Smooth muscle cell of the brain vasculature (primary cell): ENCODE data around the gene TMEM258.
A peak's percentile ranks its signal among the peaks of the same experiment; 100 is the strongest.

Experiments used
- DNase-seq: peaks from one replicate; pipeline ENCODE4 v3.0.0-alpha.2; 2012; ENCODE audit warnings: low read depth, low spot score

The TMEM258 gene

GRCh38 chr11:61795876-61796526 lies 3.6 kb upstream of the TMEM258 start:
- DNase-seq: no peak

DNA sequence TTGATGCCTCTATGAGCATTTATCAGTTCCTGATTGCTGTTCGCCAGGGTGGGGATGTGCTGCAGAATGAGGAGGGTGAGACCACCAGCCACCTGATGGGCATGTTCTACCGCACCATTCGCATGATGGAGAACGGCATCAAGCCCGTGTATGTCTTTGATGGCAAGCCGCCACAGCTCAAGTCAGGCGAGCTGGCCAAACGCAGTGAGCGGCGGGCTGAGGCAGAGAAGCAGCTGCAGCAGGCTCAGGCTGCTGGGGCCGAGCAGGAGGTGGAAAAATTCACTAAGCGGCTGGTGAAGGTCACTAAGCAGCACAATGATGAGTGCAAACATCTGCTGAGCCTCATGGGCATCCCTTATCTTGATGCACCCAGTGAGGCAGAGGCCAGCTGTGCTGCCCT lies 3.1 kb upstream of the TMEM258 start:
- DNase-seq: no peak

DNA sequence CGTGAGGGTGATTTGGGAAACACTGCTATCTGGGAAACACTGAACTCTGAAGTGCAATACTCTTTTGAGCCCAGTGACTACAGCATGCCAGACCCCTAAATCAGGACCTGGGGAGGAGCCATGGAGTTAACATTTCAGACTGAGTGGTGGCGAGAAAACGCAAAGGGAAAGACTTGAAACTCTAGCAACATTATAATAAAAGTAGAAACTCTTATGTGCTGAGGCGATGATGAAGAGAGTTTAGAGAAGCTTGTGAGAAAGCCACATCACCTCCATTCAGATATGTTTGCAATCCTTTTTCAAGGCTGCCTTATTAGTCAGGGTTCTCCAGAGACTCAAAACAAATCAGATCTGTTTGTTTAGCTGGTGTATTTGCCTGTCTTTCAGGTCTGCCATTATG lies 2.2 kb upstream of the TMEM258 start:
- no peak for DNase-seq

DNA sequence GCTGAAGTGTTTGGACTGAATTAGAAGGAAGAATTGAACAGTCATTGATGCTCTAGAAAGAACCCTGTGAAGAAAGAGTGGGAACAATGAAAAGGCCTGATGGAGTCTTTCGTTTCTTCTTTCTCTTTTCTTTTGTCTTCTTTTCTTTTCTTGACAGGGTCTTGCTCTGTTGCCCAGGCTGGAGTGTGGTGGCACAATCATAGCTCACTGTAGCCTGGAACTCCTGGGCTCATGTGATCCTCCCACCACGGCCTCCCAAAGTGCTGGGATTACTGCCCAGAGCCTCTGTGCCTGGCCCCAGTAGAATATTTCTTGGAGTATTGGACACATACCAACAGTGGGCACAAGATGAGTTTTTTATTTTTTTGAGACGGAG lies 1.4 kb upstream of the TMEM258 start:
- no peak for DNase-seq

GRCh38 chr11:61793083-61793828 lies 857 bp upstream of the TMEM258 start:
- no peak for DNase-seq

DNA sequence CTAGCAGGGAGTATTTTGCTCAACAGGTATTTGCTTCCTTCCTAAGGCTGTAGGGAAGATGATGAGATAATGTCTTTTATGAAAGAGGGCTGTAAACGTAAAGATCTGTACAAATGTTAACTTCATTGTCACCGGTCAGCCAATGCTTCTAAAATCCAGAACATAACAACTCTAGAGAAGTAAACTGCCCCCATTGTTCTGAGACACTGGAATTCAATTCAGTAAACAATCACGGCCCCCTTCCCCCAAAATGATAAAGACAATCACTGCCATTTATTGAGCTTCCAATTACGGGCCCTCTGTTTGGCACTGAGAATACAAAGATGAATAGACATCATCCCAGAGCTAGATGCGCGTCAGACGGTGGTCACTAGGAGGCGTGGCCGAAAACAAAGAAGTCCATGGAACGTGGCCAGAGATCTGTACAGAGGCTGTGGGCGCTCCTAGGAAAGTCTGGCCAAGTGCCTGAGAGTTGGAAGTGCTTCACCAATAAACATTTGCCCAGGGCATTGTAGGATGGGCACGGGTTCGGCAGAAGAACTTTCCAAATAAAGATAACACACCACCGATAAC lies 576 bp downstream of the TMEM258 start:
- DNase-seq: no peak

GRCh38 chr11:61787928-61788491 lies 4.4 kb downstream of the TMEM258 start:
- peak; percentile 24 for DNase-seq

GRCh38 chr11:61785837-61786402 lies 6.5 kb downstream of the TMEM258 start:
- no peak for DNase-seq

- no peak for DNase-seq
These were observed 7.9 kb downstream of the TMEM258 start for GRCh38 chr11:61784506-61784805.

DNA sequence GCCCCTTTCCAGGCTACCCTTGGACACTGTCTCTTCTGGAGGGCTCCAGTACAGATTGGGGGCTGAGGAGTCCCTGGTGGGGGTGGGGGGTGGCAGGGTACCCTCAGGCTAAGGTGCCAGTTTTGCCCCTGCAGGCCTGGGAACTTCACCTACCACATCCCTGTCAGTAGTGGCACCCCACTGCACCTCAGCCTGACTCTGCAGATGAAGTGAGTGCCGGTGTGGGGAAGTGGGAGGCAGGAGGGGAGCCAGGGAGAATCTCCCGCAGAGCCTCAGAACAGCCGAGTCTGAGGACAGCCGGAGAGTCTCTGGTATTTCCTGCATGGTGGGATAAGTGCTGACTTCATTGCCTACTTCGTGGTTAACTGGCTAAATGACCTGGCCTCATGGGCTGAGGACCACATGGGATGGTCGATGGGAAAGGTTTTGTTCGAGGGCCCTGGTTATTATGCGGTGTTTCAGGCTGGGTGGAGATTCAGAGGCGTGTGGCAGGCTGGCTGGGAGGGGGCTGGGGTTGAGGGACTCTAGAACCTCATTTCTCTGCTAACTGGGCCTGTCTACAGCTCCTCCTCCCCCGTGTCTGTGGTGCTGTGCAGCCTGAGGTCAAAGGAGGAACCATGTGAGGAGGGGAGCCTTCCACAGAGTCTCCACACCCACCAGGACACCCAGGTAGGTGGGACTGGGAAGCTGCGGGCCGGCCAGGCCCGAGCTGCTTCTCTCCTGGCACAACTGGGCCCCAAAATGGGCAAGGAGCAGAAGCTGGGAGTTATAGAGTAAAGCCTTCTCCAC lies 8.5 kb downstream of the TMEM258 start:
- DNase-seq: peak; percentile 46

DNA sequence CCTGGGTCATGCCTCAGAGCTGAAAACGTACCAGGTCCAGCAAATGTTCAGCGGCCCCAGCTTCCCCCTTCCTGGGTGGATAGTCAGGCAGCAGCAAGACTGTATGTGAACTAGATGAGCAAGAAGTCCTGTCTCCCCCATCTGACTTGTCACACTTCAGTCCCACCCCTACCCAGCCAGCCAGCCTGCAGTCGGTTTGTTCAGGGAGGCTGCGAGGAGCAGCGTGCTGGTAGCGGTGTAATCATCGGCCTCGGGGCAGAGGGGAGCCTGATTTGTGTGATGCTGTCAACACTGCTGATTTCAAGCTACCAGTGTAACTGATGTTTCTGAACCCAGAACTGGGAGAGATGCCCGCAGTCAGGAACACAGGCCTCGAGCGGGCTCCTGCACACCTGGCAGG lies 9.6 kb downstream of the TMEM258 start:
- DNase-seq: no peak

DNA sequence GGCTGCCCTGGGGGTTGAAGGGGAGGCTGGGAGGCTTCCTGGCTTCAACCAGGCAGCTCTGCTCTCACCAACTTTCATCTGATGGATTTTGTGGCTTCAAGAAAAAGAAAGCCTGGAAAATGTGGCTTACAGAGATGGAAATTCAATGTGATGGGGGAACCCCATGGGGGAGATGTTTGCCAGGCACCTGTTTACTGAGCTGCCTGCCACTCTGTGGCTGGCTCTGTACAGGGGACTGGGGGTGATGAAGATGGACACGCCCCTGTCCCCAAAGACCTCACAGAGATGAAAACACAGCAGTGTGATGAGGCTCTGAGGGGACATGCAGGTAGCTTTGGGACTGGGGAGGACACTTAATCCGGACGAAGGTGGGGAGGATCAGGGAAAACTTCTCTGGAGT lies 10.1 kb downstream of the TMEM258 start:
- DNase-seq: no peak

GRCh38 chr11:61781585-61781984 lies 10.8 kb downstream of the TMEM258 start:
- no peak for DNase-seq

DNA sequence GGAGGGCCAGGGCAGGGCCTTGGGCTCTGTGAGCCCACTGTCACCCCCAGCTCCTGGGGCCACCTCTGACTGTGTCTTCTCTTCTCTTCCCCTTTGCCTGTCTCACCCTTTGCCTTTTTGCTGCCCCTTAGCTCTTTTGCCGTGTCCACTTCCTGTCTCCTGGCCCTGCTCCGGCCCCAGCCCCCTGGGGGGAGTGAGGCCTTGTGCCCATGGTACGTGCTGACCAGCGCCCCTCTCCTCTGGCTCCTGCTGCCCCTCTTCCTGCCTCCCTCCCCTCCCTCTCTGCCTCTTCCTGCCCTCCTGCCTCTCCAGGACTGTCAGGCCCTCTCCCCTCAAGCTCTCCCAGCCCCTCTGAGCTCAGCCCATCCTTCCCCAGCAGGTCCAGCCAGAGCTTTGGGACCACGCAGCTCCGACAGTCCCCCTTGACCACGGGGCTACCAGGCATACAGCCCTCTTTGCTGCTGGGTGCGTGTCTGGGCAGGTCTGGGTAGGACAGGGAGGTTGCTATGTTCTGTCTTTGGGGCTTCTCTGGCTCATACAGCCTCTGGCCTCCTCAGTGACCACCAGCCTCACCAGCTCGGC lies 11.7 kb downstream of the TMEM258 start:
- DNase-seq: no peak

GRCh38 chr11:61779666-61780525 lies 12.5 kb downstream of the TMEM258 start:
- DNase-seq: no peak

GRCh38 chr11:61778920-61779650 lies 13.3 kb downstream of the TMEM258 start:
- no peak for DNase-seq

- no peak for DNase-seq
These were observed 14.0 kb downstream of the TMEM258 start for GRCh38 chr11:61778357-61778886.

DNA sequence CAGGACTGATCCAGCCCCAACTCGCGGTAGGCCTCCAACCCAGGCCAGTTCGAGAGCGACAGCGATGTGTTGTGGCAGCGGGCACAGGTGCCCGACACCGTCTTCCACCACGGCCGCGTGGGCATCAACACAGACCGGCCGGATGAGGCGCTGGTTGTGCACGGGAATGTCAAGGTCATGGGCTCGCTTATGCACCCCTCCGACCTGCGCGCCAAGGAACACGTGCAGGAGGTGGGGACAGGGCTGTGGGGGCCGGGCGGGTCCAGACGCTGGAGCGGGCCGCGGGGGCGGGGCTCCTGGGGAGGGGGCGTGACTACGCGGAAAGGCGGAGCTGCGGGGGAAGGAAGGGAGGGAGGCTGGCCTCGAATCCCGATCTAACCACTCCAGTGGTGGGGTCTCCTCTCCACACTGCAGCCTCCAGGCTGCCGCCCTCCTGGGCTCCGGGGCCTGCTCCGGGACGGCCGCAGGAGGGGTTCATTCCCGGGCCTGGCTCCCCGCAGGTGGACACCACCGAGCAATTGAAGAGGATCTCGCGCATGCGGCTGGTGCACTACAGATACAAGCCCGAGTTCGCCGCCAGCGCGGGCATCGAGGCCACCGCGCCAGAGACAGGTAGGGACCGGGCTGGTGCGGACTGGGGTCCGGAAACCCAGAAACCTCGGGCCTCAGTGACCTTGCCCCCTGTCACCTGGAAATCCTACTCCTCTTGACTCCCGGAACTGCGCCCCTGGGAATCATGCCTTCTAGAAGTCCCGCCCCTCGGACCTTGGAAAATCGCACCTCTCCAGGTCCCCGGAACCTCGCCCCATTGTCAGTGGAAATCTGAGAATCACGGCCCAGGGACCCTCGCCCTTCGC lies 14.9 kb downstream of the TMEM258 start:
- DNase-seq: no peak
